ENCODE results near the gene DOLK.
A peak's percentile ranks its signal among the peaks of the same experiment; 100 is the strongest.
"Not testable (repeated sequence)": the region's sequence is repeated elsewhere in the genome, so short reads cannot be mapped to it uniquely, and the experiment has no call there.

Gene DOLK

GRCh38 chr9:128947527-128948301 is at the start of gene DOLK, which contains the start of gene NUP188:
DOLK (minus strand) TSS chr9:128947603; CDS start chr9:128947303, 300 bp downstream.
NUP188 (plus strand) TSS chr9:128947699; CDS start chr9:128947720, 21 bp downstream.
- DNase-seq = peak; percentile 95 to 98

GRCh38 chr9:128995791-128996190 is 48.4 kb upstream of the DOLK start:
- DNase-seq = no peak

GRCh38 chr9:128992995-128993394 is 45.6 kb upstream of the DOLK start:
- DNase-seq = no peak

DNA sequence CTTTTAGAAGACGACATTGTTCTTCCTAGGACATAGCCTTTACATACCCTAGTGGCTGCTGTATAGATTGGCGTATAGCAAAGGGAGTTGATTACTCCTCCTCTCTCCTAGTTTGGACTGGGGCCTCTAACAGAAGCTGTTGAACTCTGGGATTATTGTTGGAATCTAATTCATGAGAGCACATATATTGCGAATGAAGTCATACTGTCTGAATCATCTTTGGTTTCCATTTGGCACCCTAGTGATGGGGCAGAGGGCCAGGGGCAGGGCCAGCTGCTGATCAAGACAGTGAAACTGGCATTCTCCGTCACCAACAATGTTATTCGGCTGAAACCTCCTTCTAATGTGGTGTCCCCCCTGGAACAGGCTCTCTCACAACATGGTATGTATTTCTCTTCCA is 40.4 kb upstream of the DOLK start:
- DNase-seq = no peak

- no peak for DNase-seq
Observed at GRCh38 chr9:128986671-128987070, 39.3 kb upstream of the DOLK start.

GRCh38 chr9:128983536-128983935 is 36.1 kb upstream of the DOLK start:
- DNase-seq = no peak

DNA sequence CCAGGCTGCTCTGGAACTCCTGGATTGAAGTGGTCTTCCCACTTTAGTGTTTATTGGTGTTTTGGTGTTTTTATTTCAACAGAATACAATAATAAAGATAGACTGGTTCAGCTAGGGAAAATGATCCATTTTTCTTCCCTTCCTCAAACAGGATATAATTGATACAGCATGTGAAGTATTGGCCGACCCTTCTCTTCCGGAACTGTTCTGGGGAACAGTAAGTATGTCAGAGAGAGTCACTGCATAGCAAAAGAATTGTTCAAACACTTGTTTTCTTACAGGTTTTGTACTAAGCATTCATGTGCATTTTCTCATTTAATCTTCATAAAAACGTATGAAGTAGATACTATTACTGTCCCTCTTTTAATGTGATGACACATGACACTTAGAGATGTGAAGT is 31.7 kb upstream of the DOLK start:
- DNase-seq = no peak

DNA sequence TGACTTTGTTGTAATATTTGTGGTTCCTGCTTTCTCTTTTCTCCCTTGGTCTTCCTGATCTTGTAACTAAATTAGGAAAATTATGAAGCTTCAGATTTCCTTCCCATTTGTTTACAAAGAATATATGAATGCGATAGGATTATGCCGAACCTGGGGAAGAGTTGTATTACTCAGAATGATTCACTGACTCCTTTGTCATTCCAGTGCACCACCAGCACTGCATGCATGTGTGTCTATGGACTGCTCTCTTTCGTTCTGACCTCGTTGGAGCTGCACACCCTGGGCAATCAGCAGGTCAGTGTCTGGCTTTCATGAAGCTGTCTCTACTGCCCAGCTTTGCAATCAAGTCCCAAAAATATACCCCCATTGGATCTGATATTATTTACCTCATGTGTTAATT is 25.6 kb upstream of the DOLK start:
- no peak for DNase-seq

DNA sequence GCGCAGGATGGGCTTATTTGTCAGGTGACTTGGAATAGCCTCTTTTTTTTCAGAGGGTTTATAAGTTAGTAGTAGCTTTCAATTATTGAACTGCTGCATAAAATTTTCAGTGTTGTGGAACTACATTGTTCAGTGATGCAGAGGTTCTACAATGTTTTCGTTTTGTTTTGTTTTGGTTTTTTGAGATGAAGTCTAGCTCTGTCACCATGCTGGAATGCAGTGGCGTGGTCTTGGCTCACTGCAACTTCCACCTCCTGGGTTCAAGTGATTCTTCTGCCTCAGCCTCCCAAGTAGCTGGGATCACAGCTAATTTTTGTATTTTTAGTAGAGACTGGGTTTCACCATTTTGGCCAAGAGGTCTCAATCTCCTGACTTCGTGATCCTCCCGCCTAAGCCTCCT is 22.1 kb upstream of the DOLK start:
- no peak for DNase-seq

DNA sequence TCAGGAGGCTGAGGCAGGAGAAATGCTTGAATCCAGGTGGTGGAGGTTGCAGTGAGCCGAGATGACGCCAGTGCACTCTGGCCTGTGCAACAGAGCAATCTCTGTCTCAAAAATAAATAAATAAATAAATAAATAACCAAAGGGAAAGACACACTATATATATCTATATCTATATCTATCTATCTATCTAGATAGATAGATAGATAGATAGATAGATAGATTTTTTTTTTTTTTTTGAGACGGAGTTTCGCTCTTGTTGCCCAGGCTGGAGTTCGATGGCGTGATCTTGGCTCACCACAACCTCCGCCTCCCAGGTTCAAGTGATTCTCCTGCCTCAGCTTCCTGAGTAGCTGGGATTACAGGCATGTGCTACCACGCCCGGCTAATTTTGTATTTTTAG is 14.0 kb upstream of the DOLK start:
- DNase-seq = not testable (repeated sequence)

DNA sequence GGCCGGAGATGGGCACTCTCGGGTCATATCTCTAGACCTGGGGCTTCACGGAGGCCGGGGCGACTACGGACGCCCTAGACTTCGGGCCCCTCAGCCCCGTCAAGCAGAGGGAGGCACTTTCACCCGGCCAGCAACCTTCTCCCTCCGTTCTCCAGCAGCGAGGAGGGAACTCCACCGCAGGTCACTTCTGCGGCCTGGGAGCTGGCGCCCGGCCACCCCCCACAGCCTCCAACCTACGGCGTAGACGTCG is 201 bp downstream of the DOLK start:
- no peak for DNase-seq

DNA sequence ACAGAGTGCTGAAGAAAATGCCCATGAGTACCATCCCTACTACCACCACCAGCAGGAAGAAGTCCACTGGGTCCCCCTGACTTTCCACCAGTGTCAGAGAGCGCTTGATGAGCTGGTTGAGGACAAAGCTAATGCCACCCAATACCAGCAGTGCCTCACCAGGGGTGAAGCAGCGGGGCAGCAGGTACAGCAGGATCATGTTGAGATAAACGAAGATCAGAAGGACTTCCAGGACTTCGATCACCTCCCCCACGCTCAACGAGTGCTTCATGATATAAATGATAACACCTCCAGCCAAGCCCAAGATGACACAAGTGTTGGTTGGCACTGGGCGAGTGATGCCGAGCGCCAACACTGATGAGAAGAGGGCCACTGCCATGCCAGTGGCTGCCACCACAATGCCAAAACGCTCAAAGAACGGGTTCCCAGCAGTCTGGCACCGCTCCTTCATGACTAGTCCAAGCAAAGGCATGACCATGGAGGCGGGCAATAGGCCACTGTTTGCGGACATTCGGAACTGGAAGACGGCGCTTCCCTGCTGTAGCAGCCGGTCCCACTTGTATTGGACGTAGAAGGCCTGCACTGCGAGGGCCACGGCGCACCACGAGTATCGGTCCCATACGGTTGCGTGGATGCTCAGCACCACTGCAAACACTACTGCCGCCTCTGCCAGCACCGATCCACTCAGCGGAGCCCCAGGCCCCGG is 679 bp downstream of the DOLK start:
- DNase-seq = no peak

- no peak for DNase-seq
Observed at GRCh38 chr9:128945798-128946501, 1.5 kb downstream of the DOLK start.

- DNase-seq = not testable (repeated sequence)
Observed at GRCh38 chr9:128944966-128945365, 2.4 kb downstream of the DOLK start.

- no peak for DNase-seq
Observed at GRCh38 chr9:128943832-128944620, 3.4 kb downstream of the DOLK start.

DNA sequence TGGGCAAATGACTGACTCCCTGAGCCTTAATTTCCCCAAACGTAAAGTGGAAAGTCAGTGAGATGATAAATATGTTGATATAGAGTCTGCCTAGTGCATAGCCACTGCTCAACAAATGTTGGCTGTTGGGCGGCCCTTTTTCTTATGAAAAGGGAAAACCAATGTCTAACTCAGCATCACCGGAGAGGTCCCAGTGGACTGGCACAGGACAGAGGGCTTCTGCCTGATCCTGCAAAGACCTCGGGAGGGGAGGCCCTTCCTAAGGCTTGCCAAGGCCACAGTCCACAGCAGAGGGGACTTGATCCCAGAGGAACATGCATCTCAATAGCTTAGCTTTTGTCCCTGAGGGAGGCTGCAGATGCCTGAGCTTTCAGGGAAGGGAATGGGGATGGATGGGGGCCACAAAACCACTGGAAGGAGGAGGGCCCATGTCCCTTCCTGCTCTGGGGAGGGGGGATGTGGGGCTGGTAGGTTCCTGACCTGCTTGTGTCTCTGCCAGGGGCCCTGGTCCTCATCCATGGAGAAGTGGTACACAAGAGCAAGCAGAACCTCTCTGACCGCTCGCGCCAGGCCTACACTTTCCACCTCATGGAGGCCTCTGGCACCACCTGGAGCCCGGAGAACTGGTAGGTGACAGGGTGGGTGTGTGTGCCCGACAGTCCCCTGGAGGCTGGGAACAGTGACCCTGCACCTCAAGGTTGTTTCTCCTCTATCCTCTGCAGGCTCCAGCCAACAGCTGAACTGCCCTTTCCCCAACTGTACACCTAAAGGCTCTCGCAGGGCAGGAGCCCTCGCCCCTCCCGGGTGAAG is 6.3 kb downstream of the DOLK start:
- no peak for DNase-seq

DNA sequence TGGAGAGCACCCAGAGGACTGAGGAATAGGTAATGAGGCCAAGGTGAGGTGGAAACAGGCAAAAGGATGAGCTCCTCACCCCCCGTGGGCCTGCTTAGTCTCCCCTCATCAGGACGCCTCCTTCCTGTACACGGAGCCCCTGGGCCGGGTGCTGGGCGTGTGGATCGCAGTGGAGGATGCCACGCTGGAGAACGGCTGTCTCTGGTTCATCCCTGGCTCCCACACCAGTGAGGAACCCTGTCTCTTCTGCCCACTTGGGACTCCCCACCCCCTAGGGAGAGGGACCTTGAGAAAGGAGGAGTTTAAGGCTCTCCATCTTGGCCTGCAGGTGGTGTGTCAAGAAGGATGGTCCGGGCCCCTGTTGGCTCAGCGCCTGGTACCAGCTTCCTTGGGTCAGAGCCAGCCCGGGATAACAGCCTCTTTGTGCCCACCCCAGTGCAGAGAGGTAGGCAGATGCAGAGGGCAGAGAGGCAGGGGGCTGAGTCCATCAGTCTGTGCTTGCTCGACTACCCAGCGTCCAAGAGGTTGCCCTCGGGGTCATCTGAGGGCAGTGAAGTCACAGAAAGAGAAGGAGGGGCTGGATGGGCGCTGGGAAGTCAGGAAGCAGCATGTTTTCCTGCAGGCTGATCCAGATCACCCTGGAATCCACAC is 7.0 kb downstream of the DOLK start:
- no peak for DNase-seq

DNA sequence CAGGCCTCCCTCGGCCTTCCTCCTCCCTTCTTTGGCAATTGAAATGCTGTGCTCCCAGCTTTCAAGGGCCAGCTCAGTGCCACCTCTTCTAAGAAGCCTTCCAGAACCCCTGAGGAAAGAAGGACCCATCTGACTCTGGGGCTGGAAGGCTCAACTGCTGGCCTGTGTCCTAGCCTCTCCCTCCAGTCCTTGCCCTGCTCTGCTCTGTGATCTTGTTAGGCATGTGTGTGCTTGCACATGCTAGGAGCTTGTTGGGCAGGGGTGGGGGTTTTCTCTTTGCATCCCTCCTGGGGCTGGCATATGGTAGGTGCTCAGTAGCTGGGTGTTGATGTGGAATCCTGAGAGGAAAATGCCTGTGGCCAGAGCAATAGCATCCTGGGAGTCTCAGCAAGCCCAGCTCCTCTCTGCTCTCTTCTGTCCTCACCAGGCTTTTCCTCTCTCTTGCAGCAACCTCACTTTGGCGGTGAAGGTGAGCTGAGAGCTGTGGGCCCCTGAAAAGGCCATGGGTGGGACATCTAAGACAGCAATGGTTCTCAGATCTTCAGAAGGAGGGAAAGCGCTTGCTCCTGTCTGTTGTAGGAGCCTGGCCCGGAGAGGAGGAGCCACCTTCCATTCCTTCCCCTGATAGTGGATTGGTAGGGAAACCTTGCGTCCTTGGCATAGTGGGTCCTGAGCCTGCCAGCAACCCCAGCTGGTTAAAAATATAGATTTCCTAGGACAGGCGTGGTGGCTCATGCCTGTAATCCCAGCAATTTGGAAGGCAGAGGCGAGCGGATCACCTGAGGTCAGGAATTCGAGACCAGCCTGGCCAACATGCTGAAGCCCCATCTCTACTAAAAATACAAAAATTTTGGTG is 9.9 kb downstream of the DOLK start:
- no peak for DNase-seq

DNA sequence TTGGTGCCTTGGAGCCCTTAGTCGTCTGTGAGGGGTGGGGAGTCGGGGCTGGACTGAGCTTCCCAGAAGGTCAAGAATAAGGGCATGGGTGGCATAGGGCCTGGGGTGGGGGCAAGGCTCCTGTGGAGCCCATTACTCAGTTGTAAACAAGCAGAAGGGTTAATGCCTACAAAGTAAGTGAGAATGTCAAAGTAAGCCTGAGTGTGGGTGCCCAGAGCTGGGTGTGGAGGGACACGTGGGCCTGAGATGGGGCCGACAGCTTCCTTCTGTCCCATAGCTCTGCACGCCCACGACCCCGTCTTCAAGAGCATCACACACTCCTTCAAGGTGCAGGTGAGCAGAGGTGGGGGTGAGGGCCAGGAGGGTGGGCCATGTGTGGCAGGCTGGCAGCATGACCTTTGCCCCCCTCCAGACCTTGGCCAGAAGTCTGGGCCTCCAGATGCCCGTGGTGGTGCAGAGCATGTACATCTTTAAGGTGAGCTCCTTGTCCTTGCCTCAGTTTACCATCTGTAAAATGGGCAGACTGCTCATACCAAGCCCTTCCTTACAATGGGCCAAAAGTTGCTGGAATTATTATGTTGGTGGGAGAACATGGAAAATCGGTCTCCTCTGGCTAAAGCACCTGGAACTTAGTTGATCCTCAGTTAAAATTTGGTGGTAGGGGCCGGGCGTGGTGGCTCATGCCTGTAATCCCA is 11.1 kb downstream of the DOLK start:
- no peak for DNase-seq

DNA sequence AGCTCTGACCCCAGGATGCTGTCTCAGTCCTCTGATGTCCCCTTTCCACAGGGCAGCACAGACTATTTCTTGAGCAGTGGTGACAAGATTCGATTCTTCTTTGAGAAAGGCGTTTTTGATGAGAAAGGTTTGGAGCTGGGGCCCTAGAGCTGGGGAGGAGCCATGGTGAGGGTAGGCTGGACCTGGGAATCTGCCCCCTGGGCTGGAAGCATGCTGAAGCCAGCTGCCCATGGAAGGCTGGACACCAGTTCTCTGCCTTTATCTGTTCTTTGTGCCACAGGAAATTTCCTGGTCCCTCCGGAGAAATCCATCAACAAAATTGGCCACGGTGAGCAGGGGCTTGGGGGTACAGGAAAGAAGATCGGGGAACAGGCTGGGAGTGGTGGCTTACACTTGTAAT is 13.7 kb downstream of the DOLK start:
- DNase-seq = no peak

All from CD4-positive, alpha-beta T cell treated with Interferon alpha-2 for 1 hour (primary cell).